ENCODE data around the gene COL15A1.
"Not testable (repeated sequence)": the region's sequence is repeated elsewhere in the genome, so short reads cannot be mapped to it uniquely, and the experiment has no call there.

COL15A1 gene

DNA sequence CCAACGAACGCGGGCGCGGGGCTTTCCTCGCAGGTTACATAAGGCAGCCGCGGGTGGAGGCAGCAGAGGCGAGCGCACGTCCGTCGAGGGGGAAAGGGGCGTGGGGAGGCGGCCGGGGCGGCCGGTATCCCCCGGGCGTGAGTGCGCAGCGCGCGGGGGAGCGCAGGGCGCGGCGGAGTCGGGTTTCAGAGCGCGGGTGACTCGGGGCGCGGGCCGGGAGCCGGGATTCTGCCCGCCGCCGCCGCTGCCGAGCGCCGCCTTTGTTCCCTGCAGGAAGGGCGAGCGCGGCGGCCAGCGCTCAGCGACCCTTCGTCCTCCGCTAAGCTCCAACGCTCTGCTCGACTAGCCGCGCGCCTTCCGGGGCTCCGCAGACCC, at the start of gene COL15A1:
Gene COL15A1, plus strand, starts transcription at position 226 of the 375 bp plus-strand sequence. CDS start 155 bp downstream, outside the sequence.
- no peak for DNase-seq (ENCODE audit: low spot score)

- peak; percentile 16 for DNase-seq (ENCODE audit: low spot score)
These were observed 49.5 kb upstream of the COL15A1 start for GRCh38 chr9:98894171-98894570.

DNA sequence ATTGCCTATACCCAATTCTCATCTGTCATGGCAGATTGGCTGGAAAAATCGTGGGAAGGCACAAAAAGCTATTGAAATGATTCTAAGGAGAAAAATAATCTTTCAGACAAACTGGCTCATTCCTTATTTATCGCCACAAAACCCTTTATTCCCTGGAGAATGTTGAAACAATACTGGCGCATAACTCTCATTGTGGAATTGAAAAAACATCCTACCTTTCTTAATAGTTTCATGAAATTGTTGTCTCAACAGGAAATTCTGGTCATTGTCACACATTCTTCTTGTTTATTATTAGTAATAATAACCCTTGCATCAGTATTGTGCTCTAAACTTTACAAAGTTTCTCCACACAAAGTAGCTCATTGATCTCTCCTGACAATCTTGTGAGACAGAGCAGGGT, 48.9 kb upstream of the COL15A1 start:
- no peak for DNase-seq (ENCODE audit: low spot score)

GRCh38 chr9:98896632-98897031, 47.1 kb upstream of the COL15A1 start:
- no peak for DNase-seq (ENCODE audit: low spot score)

GRCh38 chr9:98897745-98898144, 46.0 kb upstream of the COL15A1 start:
- DNase-seq (ENCODE audit: low spot score), result peak; percentile 25

GRCh38 chr9:98899408-98900056, 44.2 kb upstream of the COL15A1 start:
- DNase-seq (ENCODE audit: low spot score), result no peak

GRCh38 chr9:98900244-98900643, 43.5 kb upstream of the COL15A1 start:
- no peak for DNase-seq (ENCODE audit: low spot score)

DNA sequence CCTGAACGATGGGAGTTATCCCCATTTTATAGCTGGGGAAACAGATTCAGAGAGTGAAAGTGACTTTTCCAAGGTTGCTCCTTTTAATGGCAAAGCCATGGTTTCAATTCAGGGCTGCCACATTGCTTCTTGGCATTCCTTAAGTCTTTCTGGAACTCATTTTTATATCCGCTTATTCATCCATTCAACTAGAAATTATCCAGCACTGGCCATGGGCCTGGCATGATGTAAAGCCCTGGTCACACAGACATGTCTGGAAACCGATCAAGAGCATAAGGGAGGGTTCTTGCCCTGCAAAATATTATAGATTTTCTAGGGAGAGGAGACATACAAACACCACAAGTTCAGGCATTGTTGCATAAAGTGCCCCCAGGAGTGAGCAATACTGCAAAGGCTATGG, 43.0 kb upstream of the COL15A1 start:
- DNase-seq (ENCODE audit: low spot score), result no peak

GRCh38 chr9:98901843-98902242, 41.9 kb upstream of the COL15A1 start:
- DNase-seq (ENCODE audit: low spot score), result not testable (repeated sequence)

- no peak for DNase-seq (ENCODE audit: low spot score)
These were observed 41.2 kb upstream of the COL15A1 start for GRCh38 chr9:98902516-98902915.

DNA sequence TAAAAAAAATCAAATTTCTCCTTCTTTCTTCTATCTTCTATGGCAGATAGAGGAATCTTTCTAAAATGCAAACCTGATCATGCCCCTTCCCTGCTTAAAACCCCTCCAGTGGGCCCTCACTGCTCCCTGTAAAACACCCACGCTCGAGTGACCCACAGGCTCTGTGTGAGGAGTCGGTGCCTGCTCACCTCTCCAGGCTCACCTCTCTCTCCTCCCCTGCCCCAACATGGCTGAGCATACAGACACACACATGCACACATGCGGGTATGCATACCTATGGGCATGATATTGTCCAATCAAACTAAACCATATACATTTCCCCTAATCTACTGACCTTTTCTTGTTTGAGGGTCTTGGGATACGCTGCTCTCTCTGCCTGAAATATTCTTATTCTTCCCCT, 40.8 kb upstream of the COL15A1 start:
- no peak for DNase-seq (ENCODE audit: low spot score)

DNA sequence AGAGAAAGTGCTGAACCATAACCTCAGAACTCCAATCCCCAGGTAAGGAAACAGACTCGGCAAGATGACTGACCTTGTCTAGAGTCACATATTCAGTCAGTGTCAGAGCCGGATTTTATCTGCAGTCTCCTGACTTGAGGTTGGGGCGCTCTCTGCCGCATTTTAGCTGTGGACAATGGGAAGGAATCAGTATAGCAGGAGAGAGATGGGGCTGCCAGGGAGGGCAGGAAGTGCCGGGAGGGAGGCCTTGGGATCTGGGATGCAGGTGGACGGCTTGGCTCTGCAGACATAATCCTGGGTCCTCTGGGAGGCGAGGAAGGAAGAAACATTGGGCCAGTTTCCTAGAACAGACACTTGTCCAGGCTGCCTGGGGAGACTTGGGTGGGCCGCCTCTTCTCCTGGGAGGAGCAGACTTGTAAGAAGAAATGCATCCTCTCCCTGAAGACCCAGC, 39.7 kb upstream of the COL15A1 start:
- DNase-seq (ENCODE audit: low spot score), result no peak

- no peak for DNase-seq (ENCODE audit: low spot score)
These were observed 38.7 kb upstream of the COL15A1 start for GRCh38 chr9:98905015-98905414.

DNA sequence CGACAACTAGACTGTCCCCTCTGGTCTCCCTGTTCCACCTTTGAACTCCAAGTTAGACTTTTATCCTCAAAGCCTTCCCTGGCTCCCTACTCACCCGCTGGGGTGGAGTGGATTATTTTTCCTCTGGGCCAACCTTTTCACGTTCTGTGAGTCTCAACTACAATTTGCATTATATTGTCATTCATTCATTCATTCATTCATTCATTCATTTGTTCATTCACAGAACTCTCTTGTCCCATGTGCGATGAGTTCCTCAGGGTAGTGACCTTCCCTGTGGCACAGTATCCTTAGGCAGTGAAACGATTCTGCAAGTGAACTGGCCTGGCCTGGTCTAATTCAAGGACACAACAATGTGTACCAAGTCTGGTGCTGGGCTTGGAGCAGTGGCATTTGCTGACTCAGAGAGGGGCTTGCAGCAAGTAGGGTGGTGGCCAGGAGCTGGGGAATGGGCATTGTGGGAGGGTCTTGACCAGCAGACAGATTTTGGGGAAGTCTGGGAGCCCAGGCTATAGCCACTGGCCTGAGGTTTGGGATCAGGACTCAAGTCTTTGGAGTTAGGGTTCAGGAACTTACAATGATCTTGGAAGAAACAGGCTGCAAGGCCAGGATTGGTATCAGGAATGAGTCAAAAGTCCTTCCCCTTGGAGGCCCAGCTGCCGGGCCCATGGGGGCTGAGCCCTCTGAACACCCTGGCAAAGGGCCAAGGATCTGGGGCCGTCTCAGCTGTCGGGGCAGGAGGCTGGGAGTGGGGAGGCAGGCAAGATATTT, 37.2 kb upstream of the COL15A1 start:
- no peak for DNase-seq (ENCODE audit: low spot score)

DNA sequence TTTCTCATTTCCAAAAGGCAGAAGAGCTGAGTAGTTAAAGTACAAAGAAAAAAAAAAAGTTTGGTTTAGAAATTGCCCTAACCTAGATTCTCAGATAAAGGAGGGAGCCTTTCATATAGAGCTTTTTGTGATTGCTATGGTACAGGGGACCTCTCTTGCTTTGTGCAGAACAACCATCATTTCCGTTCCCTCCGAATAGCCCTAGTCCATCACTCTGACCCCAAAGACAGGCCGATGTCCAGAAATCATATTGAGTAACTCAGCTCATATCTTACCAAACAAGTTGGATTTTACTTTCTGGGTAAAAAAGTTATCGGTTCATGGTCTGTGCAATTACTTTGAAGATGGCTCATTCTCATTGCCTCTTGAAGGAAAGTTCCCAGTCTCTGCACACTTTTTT, 36.7 kb upstream of the COL15A1 start:
- DNase-seq (ENCODE audit: low spot score), result no peak

GRCh38 chr9:98908897-98909634, 34.6 kb upstream of the COL15A1 start:
- peak; percentile 6 for DNase-seq (ENCODE audit: low spot score)

DNA sequence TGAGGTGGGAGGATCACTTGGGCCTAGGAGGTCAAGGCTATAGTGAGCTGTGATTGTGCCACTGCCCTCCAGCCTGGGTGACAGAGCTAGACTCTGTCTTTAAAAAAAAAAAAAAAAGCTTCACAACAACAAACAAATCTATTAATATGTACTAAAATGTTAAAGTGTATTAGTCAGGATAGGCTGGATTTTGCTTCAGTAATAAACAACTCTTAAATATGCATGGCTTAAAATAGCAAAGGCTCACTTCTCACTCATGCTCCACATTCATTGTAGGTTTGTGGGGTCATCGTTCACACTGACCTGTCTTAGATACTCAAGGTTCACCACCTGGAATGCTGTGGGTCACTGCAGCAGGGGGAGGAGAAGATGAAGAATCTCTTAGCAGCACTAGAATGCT, 33.8 kb upstream of the COL15A1 start:
- no peak for DNase-seq (ENCODE audit: low spot score)

GRCh38 chr9:98911042-98911441, 32.7 kb upstream of the COL15A1 start:
- DNase-seq (ENCODE audit: low spot score), result no peak

DNA sequence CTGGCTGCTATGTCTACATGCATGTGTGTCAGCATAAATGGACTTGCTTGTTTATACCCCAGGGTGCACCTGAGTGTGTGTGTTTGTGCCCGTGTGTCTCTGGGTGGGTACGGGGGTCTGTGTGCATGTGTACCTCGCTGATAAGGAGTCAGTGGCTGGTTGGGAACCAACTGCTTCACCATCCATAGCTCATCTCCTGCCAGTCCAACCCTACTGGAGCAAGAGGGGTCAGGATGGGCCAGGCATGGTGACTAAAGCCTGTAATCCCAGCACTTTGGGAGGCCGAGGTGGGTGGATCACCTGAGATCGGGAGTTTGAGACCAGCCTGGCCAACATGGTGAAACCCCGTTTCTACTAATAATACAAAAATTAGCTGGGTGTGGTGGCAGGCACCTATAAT, 32.0 kb upstream of the COL15A1 start:
- not testable (repeated sequence) for DNase-seq (ENCODE audit: low spot score)

- no peak for DNase-seq (ENCODE audit: low spot score)
These were observed 31.3 kb upstream of the COL15A1 start for GRCh38 chr9:98912450-98912849.

GRCh38 chr9:98913044-98913443, 30.7 kb upstream of the COL15A1 start:
- DNase-seq (ENCODE audit: low spot score), result no peak

DNA sequence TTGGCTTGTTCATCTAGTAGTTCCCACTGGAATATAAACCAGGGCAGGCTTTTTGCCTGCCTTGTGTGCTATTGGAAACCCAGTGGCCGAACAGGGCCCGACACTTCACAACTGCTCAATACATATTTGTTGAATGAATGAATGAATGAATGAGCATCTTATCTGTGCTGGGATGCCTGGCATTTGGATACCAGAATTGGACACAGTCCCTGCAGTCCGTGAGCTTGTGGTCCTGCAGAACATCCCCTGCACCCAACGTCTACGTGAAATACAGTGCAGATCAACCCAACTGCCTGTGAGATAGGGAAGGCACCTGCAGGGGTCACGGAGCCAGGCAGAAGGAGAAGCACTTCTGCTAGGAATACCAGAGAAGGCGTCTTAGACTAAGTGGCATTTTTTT, 30.0 kb upstream of the COL15A1 start:
- DNase-seq (ENCODE audit: low spot score), result no peak

GRCh38 chr9:98915599-98915998, 28.1 kb upstream of the COL15A1 start:
- no peak for DNase-seq (ENCODE audit: low spot score)

Measured in LoVo (cell line).